Keratinocyte (primary cell): ENCODE measurements around the gene MAD1L1.

Source experiments
- EZH2 ChIP-seq: IDR thresholded peaks from one replicate; pipeline ENCODE4 v1.6.1; 2012; ENCODE audit warnings: inconsistent platforms, mild to moderate bottlenecking, low read length, moderate library complexity
- TF ChIP-seq, protein P1 (sequence below), 3 experiments: IDR thresholded peaks in 1 of 3; conservative IDR thresholded peaks in 1 of 3; optimal IDR thresholded peaks in 1 of 3; 2 replicates in 2 of 3; 3 replicates in 1 of 3; pipeline versions ENCODE3 to v1.5.1; 2011; ENCODE audit warnings: low read length in 3 of 3, mild to moderate bottlenecking in 3 of 3, moderate library complexity in 2 of 3, control low read depth in 1 of 3, inconsistent platforms in 1 of 3; ENCODE audit not compliant: insufficient read depth in 2 of 3; ENCODE audit errors: extremely low read depth in 1 of 3

DNA sequence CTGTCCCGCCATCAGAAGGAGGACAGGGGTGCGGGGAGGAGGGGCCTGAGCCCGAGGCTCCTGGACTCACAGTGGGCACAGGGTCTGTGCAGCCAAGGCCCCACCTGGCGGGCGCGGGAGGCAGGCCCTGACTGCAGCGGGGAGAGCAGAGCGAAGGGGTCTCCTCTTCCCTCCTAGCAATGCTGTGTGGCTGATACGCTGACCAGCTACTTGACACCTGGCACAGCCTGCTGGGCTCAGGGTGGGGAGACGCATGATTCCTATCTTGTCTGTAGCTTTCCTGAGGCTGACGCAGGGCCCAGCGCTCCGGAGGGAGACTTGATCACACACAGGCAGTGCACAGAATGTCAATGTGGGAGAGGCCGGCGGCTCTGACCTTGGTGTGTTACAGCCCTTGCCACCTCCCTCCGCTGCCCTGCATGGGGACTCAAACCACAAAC is 387.8 kb downstream of the MAD1L1 start:
- TF ChIP-seq, protein P1, sequence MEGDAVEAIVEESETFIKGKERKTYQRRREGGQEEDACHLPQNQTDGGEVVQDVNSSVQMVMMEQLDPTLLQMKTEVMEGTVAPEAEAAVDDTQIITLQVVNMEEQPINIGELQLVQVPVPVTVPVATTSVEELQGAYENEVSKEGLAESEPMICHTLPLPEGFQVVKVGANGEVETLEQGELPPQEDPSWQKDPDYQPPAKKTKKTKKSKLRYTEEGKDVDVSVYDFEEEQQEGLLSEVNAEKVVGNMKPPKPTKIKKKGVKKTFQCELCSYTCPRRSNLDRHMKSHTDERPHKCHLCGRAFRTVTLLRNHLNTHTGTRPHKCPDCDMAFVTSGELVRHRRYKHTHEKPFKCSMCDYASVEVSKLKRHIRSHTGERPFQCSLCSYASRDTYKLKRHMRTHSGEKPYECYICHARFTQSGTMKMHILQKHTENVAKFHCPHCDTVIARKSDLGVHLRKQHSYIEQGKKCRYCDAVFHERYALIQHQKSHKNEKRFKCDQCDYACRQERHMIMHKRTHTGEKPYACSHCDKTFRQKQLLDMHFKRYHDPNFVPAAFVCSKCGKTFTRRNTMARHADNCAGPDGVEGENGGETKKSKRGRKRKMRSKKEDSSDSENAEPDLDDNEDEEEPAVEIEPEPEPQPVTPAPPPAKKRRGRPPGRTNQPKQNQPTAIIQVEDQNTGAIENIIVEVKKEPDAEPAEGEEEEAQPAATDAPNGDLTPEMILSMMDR (optimal IDR thresholded peaks at IDR 0.05 in 1 of 3, IDR thresholded peaks at IDR 0.05 in 1 of 3, conservative IDR thresholded peaks at IDR 0.05 in 1 of 3; ENCODE audit: extremely low read depth in 1 of 3, insufficient read depth in 2 of 3, low read length in 3 of 3), result no peak
- no peak for TF ChIP-seq EZH2
